ENCODE measurements around the gene RNF19B. TPM values are rescaled to one million over a fixed set of nuclear protein-coding genes. Genes with fewer than 3 reads are reported as not detected.

RNF19B gene
- total RNA-seq, 4 donors from 2014 or later, result 15.0 to 38.8 (median 29.2) TPM

DNA sequence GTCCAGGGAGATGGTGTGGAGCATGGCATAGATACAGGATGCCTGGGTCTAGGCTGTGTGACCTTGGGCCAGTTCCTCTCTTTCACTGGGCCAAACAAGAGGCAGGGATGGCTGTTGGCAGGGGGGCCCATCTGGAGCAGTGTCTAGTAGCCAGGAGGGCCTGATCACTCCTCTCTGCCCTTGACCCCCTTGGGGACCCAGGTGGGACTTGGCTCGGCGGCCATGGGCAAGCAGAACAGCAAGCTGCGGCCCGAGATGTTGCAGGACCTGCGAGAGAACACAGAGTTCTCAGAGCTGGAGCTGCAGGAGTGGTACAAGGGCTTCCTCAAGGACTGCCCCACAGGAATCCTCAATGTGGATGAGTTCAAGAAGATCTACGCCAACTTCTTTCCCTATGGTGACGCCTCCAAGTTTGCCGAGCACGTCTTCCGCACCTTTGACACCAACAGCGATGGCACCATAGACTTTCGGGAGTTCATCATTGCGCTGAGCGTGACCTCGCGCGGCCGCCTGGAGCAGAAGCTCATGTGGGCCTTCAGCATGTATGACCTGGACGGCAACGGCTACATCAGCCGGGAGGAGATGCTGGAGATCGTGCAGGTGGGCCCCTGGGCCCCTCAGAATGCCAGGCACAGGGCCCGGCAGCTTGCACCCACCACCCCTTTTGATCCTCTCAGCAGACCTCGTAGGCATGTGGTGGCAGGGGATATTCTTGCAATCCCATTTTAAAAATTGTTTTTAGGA, 75.8 kb downstream of the RNF19B start:
- ATAC-seq (ENCODE audit: low FRiP score), result no peak
- DNase-seq (ENCODE audit: low spot score), result no peak

GRCh38 chr1:32888134-32888533, 76.5 kb downstream of the RNF19B start:
- ATAC-seq (ENCODE audit: low FRiP score), result no peak
- no peak for DNase-seq (ENCODE audit: low spot score)

More for the DNA sequence above, 75.8 kb downstream of the RNF19B start:
- no peak for TF ChIP-seq CTCF (IDR thresholded peaks at IDR 0.05)

DNA sequence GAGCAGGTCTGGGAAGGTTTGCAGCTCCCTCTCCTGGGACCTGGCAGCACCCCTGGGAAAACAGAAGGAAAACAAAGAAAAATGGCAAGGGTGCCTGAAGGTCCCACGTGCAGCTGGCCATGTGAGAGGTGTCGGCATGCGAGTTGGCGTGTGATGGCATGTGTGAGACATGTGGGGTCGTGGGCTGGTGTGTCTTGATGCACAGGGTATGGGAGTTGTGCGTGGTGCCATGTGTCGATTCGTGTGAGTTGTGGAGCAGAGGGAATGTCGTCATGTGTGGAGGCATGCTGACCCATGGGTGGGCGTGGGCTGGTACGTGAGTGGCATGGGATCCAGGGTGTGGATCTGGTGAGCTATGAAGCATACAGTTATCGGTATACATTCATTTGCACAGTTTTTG, 77.0 kb downstream of the RNF19B start:
- TF ChIP-seq CTCF (IDR thresholded peaks at IDR 0.05), result no peak
- ATAC-seq (ENCODE audit: low FRiP score), result no peak
- no peak for DNase-seq (ENCODE audit: low spot score)

More at GRCh38 chr1:32888134-32888533, 76.5 kb downstream of the RNF19B start:
- no peak for TF ChIP-seq CTCF (IDR thresholded peaks at IDR 0.05)

DNA sequence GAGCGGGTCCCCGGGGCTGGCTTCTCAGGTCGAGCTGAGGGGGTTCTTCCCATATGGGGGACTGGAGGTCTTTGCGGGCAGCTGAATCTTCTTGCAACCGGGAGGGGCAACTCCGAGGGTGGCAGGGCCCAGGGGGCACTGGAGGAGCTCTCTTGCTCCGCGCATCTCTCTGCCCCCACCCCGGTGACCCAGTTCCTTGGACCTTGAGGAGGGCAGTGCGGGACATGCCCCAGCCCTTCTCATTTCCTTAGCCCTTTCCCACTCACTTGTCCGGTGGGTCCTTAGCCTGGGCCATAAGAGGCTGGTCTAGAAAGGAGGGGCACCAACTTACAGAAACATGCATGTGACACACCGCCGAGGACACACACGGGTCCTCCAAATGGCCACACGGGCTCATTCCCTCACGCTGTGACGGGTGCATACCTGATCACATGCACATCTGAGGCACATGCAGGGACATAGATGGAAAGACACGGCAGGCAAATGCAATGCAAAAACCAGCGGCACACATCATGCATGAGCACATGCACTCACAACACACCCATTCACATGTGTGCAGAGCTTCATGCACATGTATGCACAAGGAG, 77.7 kb downstream of the RNF19B start:
- DNase-seq (ENCODE audit: low spot score) (no peak), ATAC-seq (ENCODE audit: low FRiP score) (no peak)
- TF ChIP-seq CTCF (IDR thresholded peaks at IDR 0.05), result no peak

Other genes with a start within 250 kb of the RNF19B start
- gene YARS1, start 147.5 kb downstream of the RNF19B start, total RNA-seq, result 100 to 1,000 TPM in 1 of 4 donors, 10 to 100 TPM in 3; 59.1 to 124 (median 62.6) TPM
- gene S100PBP, start 147.2 kb downstream of the RNF19B start, total RNA-seq, result 10 to 100 TPM; 20.4 to 47.6 (median 28.4) TPM
- gene FNDC5, start 93.9 kb downstream of the RNF19B start, total RNA-seq, result 1 to 10 TPM in 3 of 4 donors, under 1 TPM in 1; 0.48 to 3.0 (median 1.6) TPM
- gene HPCA, start 78.3 kb downstream of the RNF19B start, total RNA-seq, result 1 to 10 TPM in 1 of 4 donors, not detected in 3; 1.2 TPM
- gene TMEM54, start 63.4 kb downstream of the RNF19B start, total RNA-seq, result 10 to 100 TPM; 16.2 to 70.1 (median 26.4) TPM
- 100 to 1,000 TPM; 146 to 297 (median 161) TPM for gene AK2, start 72.1 kb upstream of the RNF19B start, total RNA-seq
- gene AZIN2, start 116.3 kb upstream of the RNF19B start, total RNA-seq, result 1 to 10 TPM; 1.8 to 5.3 (median 3.5) TPM
- gene TRIM62, start 217.2 kb upstream of the RNF19B start, total RNA-seq, result 1 to 10 TPM; 2.7 to 6.3 (median 3.6) TPM